ENCODE measurements around the gene WNT3. TPM values are rescaled to one million over a fixed set of nuclear protein-coding genes. Genes with fewer than 3 reads are reported as not detected.

The WNT3 gene
- total RNA-seq, 3 donors from 2014 or later (not counting 1 experiment from before 2014, with no cell fraction given): 0.07 to 1.4 (median 0.30) TPM

DNA sequence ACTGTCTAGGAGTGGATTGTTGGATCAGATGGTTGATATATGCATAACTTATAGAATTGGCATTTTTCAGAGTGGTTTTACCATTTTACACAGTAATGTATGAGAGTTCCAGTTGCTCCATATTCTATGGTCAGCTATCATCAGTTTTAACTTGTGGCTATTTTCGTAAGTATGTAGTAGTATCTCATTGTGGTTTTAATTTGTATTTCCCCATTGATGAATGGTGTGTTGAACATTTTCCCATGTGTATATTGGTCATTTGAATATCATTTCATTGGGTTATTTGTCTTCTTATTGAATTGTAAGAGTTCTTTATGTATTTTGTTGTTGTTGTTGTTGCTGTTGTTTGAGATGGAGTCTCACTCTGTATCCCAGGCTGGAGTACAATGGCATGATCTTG lies 39.1 kb upstream of the WNT3 start:
- TF ChIP-seq, protein P1, sequence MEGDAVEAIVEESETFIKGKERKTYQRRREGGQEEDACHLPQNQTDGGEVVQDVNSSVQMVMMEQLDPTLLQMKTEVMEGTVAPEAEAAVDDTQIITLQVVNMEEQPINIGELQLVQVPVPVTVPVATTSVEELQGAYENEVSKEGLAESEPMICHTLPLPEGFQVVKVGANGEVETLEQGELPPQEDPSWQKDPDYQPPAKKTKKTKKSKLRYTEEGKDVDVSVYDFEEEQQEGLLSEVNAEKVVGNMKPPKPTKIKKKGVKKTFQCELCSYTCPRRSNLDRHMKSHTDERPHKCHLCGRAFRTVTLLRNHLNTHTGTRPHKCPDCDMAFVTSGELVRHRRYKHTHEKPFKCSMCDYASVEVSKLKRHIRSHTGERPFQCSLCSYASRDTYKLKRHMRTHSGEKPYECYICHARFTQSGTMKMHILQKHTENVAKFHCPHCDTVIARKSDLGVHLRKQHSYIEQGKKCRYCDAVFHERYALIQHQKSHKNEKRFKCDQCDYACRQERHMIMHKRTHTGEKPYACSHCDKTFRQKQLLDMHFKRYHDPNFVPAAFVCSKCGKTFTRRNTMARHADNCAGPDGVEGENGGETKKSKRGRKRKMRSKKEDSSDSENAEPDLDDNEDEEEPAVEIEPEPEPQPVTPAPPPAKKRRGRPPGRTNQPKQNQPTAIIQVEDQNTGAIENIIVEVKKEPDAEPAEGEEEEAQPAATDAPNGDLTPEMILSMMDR (IDR thresholded peaks at IDR 0.05): no peak
- Mint-ChIP-seq H3K27ac (no peak overlapping the region), H3K36me3 (no peaks in the 10 kb centered on the region), H3K4me1 (peaks cover 0 to under 1% of the 10 kb centered on the region in 2 donors), H3K9me3 (no peaks in the 10 kb centered on the region), H3K4me3 (no peak overlapping the region), H3K27me3 (ENCODE audit: low read depth in 2 of 2) (peaks cover 26 to 27% of the 10 kb centered on the region in 2 donors)
- intact Hi-C loops (cut with micrococcal nuclease): no loop called here
- DNase-seq (no peak), ATAC-seq (no peak)
- no CpG with 5 or more reads among the region's 1 CpG for WGBS (ENCODE audit: insufficient coverage)
- H3K36me3 ChIP-seq (ENCODE audit: control insufficient read depth, insufficient read depth, low read length): no peaks in the 10 kb centered on the region
- H3K27ac ChIP-seq (ENCODE audit: low read length): no peak overlapping the region
- no peaks in the 10 kb centered on the region for H3K4me1 ChIP-seq (ENCODE audit: control insufficient read depth, insufficient read depth, low read length)
- H3K4me3 ChIP-seq (ENCODE audit: low read length): no peak overlapping the region
- H3K27me3 ChIP-seq (ENCODE audit: control insufficient read depth, insufficient read depth, low read length): peaks cover 4% of the 10 kb centered on the region
- no peaks in the 10 kb centered on the region for H3K9me3 ChIP-seq (ENCODE audit: control insufficient read depth, insufficient read depth, low read length)

DNA sequence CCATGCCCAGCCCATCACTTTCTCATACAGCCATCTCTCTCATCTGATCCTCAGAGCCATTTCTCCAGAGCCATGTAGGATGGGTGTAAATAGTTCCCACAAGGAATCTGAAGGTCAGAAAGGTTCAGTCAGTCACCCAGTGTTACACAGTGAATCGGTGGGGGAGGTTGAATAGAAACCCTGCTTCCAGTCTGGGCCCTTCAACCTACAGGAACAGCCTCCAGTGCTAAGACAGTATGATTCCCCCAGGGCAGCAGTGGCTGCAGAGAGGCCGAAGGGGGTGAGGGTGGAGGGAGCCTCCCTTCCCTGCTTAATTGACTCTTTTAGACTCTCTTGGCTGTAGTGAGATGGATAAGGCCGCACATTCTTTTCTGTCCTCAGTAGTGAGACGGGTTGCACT lies 36.5 kb upstream of the WNT3 start:
- H3K27ac Mint-ChIP-seq: no peak overlapping the region
- H3K4me3 Mint-ChIP-seq: no peak overlapping the region
- Histone ChIP-seq H3K27ac (ENCODE audit: low read length) (no peak overlapping the region), H3K4me3 (ENCODE audit: low read length) (no peak overlapping the region), H3K27me3 (ENCODE audit: control insufficient read depth, insufficient read depth, low read length) (peaks cover 10% of the 10 kb centered on the region), H3K4me1 (ENCODE audit: control insufficient read depth, insufficient read depth, low read length) (peaks cover 8% of the 10 kb centered on the region), H3K9me3 (ENCODE audit: control insufficient read depth, insufficient read depth, low read length) (no peaks in the 10 kb centered on the region), H3K36me3 (ENCODE audit: control insufficient read depth, insufficient read depth, low read length) (no peaks in the 10 kb centered on the region)
- ATAC-seq (no peak), DNase-seq (no peak)
- TF ChIP-seq, protein P1 (IDR thresholded peaks at IDR 0.05): no peak
- H3K4me1 Mint-ChIP-seq: peaks cover 0 to 11% of the 10 kb centered on the region in 2 donors
- 88% methylated on average over 4 of the region's 4 CpGs for WGBS (ENCODE audit: insufficient coverage)
- peaks cover 46% of the 10 kb centered on the region in 2 donors for H3K27me3 Mint-ChIP-seq (ENCODE audit: low read depth in 2 of 2)
- intact Hi-C loops (cut with micrococcal nuclease): no loop called here
- H3K9me3 Mint-ChIP-seq: no peaks in the 10 kb centered on the region
- no peaks in the 10 kb centered on the region for H3K36me3 Mint-ChIP-seq

DNA sequence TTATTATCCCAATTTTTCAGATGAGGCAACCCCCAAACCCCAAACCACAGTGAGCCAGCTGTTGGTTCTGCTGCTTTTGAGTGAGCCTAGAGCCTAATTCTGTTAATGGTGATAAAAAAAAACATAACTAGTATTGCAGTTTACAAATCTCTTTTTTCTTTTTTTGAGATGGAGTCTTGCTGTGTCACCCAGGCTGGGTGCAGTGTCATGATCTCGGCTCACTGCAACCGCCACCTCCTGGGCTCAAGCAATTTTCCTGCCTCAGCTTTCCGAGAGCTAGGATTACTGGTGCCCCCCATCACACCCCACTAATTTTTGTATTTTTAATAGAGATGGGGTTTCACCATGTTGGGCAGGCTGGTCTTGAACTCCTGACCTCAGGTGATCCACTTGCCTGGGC lies 36.0 kb upstream of the WNT3 start:
- Mint-ChIP-seq H3K27me3 (ENCODE audit: low read depth in 2 of 2) (peaks cover 47 to 50% of the 10 kb centered on the region in 2 donors), H3K27ac (no peak overlapping the region), H3K4me1 (peaks cover 0 to 11% of the 10 kb centered on the region in 2 donors), H3K4me3 (no peak overlapping the region), H3K9me3 (no peaks in the 10 kb centered on the region), H3K36me3 (no peaks in the 10 kb centered on the region)
- H3K27me3 ChIP-seq (ENCODE audit: control insufficient read depth, insufficient read depth, low read length): peaks cover 10% of the 10 kb centered on the region
- DNase-seq (no peak), ATAC-seq (no peak)
- no peaks in the 10 kb centered on the region for H3K9me3 ChIP-seq (ENCODE audit: control insufficient read depth, insufficient read depth, low read length)
- WGBS (ENCODE audit: insufficient coverage): 83% methylated on average over 2 of the region's 3 CpGs
- H3K27ac ChIP-seq (ENCODE audit: low read length): no peak overlapping the region
- intact Hi-C loops (cut with micrococcal nuclease): no loop called here
- no peaks in the 10 kb centered on the region for H3K36me3 ChIP-seq (ENCODE audit: control insufficient read depth, insufficient read depth, low read length)
- H3K4me3 ChIP-seq (ENCODE audit: low read length): no peak overlapping the region
- TF ChIP-seq, protein P1 (IDR thresholded peaks at IDR 0.05): no peak
- peaks cover 8% of the 10 kb centered on the region for H3K4me1 ChIP-seq (ENCODE audit: control insufficient read depth, insufficient read depth, low read length)

DNA sequence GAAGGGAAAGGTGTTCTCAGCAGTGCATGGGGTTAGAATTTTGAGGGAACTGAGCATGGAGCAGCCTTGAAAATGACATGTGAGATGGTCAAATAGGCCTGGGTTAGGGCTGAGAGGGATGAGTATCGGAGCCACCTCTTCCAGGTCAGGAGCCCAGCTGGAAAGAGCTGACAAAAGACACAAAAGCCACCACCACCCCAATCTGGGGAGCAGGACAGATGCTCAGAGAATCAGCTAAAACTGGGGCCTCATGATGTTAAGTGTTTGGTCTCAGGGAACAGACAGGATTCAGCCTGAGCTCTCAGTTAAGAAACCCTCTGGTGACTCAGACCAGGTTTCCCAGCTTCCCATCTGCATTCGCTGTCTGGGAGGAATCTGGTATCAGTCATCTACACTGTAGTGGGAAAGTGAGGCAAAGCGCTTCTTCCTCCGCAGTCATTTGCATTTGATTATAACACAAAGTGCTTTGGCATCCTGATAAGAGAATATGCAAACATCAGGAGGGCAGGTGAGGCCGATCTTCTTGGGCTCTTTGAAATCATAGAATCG lies 35.5 kb upstream of the WNT3 start:
- no peaks in the 10 kb centered on the region for H3K9me3 Mint-ChIP-seq
- Histone ChIP-seq H3K36me3 (ENCODE audit: control insufficient read depth, insufficient read depth, low read length) (no peaks in the 10 kb centered on the region), H3K27me3 (ENCODE audit: control insufficient read depth, insufficient read depth, low read length) (peaks cover 10% of the 10 kb centered on the region), H3K4me1 (ENCODE audit: control insufficient read depth, insufficient read depth, low read length) (peaks cover 8% of the 10 kb centered on the region), H3K9me3 (ENCODE audit: control insufficient read depth, insufficient read depth, low read length) (no peaks in the 10 kb centered on the region), H3K27ac (ENCODE audit: low read length) (no peak overlapping the region), H3K4me3 (ENCODE audit: low read length) (no peak overlapping the region)
- peaks cover 0 to 11% of the 10 kb centered on the region in 2 donors for H3K4me1 Mint-ChIP-seq
- no peaks in the 10 kb centered on the region for H3K36me3 Mint-ChIP-seq
- H3K4me3 Mint-ChIP-seq: no peak overlapping the region
- DNase-seq: no peak
- peaks cover 53 to 55% of the 10 kb centered on the region in 2 donors for H3K27me3 Mint-ChIP-seq (ENCODE audit: low read depth in 2 of 2)
- H3K27ac Mint-ChIP-seq: no peak overlapping the region
- TF ChIP-seq, protein P1 (IDR thresholded peaks at IDR 0.05): no peak
- WGBS (ENCODE audit: insufficient coverage): 91% methylated on average over 5 of the region's 6 CpGs
- ATAC-seq: no peak
- intact Hi-C loops (cut with micrococcal nuclease): no loop called here

Measured in natural killer cell (primary cell).